ENCODE measurements around the gene SPTB. TPM values are rescaled to one million over a fixed set of nuclear protein-coding genes. Genes with fewer than 3 reads are reported as not detected.

Gene SPTB
- total RNA-seq, 1 experiment from 2014 or later, result 0.13 TPM

DNA sequence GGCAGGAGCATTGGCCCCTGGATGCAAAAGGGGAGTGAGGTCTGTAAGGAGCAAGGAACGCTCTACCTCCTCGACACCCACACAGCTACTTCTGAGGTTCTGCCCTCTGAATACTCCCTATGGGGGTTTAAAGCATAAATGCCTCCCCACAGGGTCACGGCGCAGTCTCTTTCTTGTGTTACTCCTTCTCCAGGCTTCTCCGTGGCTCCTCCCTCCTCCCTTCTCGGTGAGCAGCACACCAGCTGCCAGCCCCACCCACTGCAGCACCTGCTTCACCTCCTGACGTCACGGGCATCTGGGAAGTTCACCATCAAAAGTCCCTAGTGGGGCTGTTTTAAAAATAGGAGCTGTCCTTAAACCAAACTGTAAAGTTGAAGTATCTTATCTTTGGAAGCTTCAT, 67.3 kb downstream of the SPTB start:
- DNase-seq (ENCODE audit: low read depth, low spot score), result no peak
- ATAC-seq, result no peak
- H3K27ac ChIP-seq (ENCODE audit: low read length), result no peak overlapping the region
- no peak overlapping the region for H3K4me3 ChIP-seq (ENCODE audit: low read depth in 2 of 2, low read length in 2 of 2)
- no peaks in the 10 kb centered on the region for H3K9me3 ChIP-seq (ENCODE audit: control insufficient read depth, insufficient read depth, low read depth, low read length)
- intact Hi-C loops (cut with micrococcal nuclease; ENCODE audit: unreplicated experiment), result no loop called here
- BruUV-seq (replicated peaks), result no TSS peak
- no peaks in the 10 kb centered on the region for H3K36me3 ChIP-seq (ENCODE audit: control insufficient read depth, insufficient read depth, low read length)
- ChIA-PET CTCF (no interaction called here), POLR2A (no interaction called here)
- TF ChIP-seq, protein P1, sequence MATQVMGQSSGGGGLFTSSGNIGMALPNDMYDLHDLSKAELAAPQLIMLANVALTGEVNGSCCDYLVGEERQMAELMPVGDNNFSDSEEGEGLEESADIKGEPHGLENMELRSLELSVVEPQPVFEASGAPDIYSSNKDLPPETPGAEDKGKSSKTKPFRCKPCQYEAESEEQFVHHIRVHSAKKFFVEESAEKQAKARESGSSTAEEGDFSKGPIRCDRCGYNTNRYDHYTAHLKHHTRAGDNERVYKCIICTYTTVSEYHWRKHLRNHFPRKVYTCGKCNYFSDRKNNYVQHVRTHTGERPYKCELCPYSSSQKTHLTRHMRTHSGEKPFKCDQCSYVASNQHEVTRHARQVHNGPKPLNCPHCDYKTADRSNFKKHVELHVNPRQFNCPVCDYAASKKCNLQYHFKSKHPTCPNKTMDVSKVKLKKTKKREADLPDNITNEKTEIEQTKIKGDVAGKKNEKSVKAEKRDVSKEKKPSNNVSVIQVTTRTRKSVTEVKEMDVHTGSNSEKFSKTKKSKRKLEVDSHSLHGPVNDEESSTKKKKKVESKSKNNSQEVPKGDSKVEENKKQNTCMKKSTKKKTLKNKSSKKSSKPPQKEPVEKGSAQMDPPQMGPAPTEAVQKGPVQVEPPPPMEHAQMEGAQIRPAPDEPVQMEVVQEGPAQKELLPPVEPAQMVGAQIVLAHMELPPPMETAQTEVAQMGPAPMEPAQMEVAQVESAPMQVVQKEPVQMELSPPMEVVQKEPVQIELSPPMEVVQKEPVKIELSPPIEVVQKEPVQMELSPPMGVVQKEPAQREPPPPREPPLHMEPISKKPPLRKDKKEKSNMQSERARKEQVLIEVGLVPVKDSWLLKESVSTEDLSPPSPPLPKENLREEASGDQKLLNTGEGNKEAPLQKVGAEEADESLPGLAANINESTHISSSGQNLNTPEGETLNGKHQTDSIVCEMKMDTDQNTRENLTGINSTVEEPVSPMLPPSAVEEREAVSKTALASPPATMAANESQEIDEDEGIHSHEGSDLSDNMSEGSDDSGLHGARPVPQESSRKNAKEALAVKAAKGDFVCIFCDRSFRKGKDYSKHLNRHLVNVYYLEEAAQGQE (IDR thresholded peaks at IDR 0.05; ENCODE audit: insufficient read depth in 1 of 2, low read depth in 2 of 2, low read length in 1 of 2), result no peak
- no peak for TF ChIP-seq POLR2AphosphoS5 (IDR thresholded peaks at IDR 0.05; ENCODE audit: low read depth, low read length)
- no peak for TF ChIP-seq TCF7L2 (IDR thresholded peaks at IDR 0.05; ENCODE audit: low read depth, low read length)
- no peak for TF ChIP-seq SIN3A (IDR thresholded peaks at IDR 0.05; ENCODE audit: borderline replicate concordance, insufficient read depth, low read depth, low read length)
- TF ChIP-seq CTCF (IDR thresholded peaks at IDR 0.05), result no peak
- no peaks in the 10 kb centered on the region for H3K4me1 ChIP-seq (ENCODE audit: control insufficient read depth, insufficient read depth, low read length)
- in situ Hi-C loops (cut with HindIII; ENCODE audit: low pct_unique_long_range_greater_than_20kb, low sequenced_read_pairs), result no loop called here
- no peaks in the 10 kb centered on the region; the same call in 1 of the 2 replicates for H3K27me3 ChIP-seq (ENCODE audit: control insufficient read depth, insufficient read depth, low read length)

- ChIA-PET POLR2A (no interaction called here), CTCF (no interaction called here)
- in situ Hi-C loops (cut with HindIII; ENCODE audit: low pct_unique_long_range_greater_than_20kb, low sequenced_read_pairs) (no loop called here), intact Hi-C loops (cut with micrococcal nuclease; ENCODE audit: unreplicated experiment) (no loop called here)
- no peaks in the 10 kb centered on the region for H3K9me3 ChIP-seq (ENCODE audit: control insufficient read depth, insufficient read depth, low read depth, low read length)
- H3K4me1 ChIP-seq (ENCODE audit: control insufficient read depth, insufficient read depth, low read length), result no peaks in the 10 kb centered on the region
- H3K4me3 ChIP-seq (ENCODE audit: low read depth in 2 of 2, low read length in 2 of 2), result no peak overlapping the region
- TF ChIP-seq, protein P1 (IDR thresholded peaks at IDR 0.05; ENCODE audit: insufficient read depth in 1 of 2, low read depth in 2 of 2, low read length in 1 of 2), result no peak
- TF ChIP-seq CTCF (IDR thresholded peaks at IDR 0.05), result no peak
- no peak for TF ChIP-seq TCF7L2 (IDR thresholded peaks at IDR 0.05; ENCODE audit: low read depth, low read length)
- TF ChIP-seq POLR2AphosphoS5 (IDR thresholded peaks at IDR 0.05; ENCODE audit: low read depth, low read length), result no peak
- no peak for TF ChIP-seq SIN3A (IDR thresholded peaks at IDR 0.05; ENCODE audit: borderline replicate concordance, insufficient read depth, low read depth, low read length)
- H3K36me3 ChIP-seq (ENCODE audit: control insufficient read depth, insufficient read depth, low read length), result no peaks in the 10 kb centered on the region
- H3K27ac ChIP-seq (ENCODE audit: low read length), result no peak overlapping the region
- BruUV-seq (replicated peaks), result no TSS peak
- ATAC-seq (no peak), DNase-seq (ENCODE audit: low read depth, low spot score) (no peak)
- no peaks in the 10 kb centered on the region; the same call in 1 of the 2 replicates for H3K27me3 ChIP-seq (ENCODE audit: control insufficient read depth, insufficient read depth, low read length)
Measured at GRCh38 chr14:64811676-64812075, 68.0 kb downstream of the SPTB start.
